H9 (cell line): Measurements from ENCODE around the gene SIN3A. TPM values are rescaled to one million over a fixed set of nuclear protein-coding genes. Genes with fewer than 3 reads are reported as not detected.

Experiments used
- DNase-seq: peaks from one replicate; pipeline ENCODE4 v3.0.0-alpha.2; 2017
- H2AFZ ChIP-seq: one replicate; pipeline ENCODE4 v1.6.1; 2013; ENCODE audit warnings: mild to moderate bottlenecking, low read length, control low read depth, moderate library complexity
- H2AK5ac ChIP-seq: 2 replicates; pipeline ENCODE4 v1.6.1; 2013; ENCODE audit warnings: low read length, control low read depth, mixed read lengths; ENCODE audit not compliant: insufficient read length
- H2BK120ac ChIP-seq: one replicate; pipeline ENCODE4 v1.6.1; 2013; ENCODE audit warnings: low read depth, mild to moderate bottlenecking, low read length, control low read depth, inconsistent platforms; ENCODE audit not compliant: poor library complexity, severe bottlenecking
- H2BK12ac ChIP-seq: 2 replicates; pipeline ENCODE4 v1.6.1; 2013; ENCODE audit warnings: low read length, control low read depth, mixed read lengths, low read depth; ENCODE audit not compliant: insufficient read length
- H2BK15ac ChIP-seq: 2 replicates; pipeline ENCODE4 v1.6.1; 2013; ENCODE audit warnings: low read depth, low read length, control low read depth
- H2BK20ac ChIP-seq: one replicate; pipeline ENCODE4 v1.6.1; 2013; ENCODE audit warnings: low read depth, mild to moderate bottlenecking, low read length, control low read depth, inconsistent platforms; ENCODE audit not compliant: poor library complexity, severe bottlenecking
- H2BK5ac ChIP-seq: 2 replicates; pipeline ENCODE4 v1.6.1; 2013; ENCODE audit warnings: low read length, control low read depth, mixed read lengths; ENCODE audit not compliant: insufficient read length
- H3K14ac ChIP-seq: 2 replicates; pipeline ENCODE4 v1.6.1; 2013; ENCODE audit warnings: low read length, control low read depth; ENCODE audit not compliant: insufficient read depth
- H3K18ac ChIP-seq: 2 replicates; pipeline ENCODE4 v1.6.1; 2013; ENCODE audit warnings: low read depth, mild to moderate bottlenecking, mixed read lengths, low read length, control low read depth; ENCODE audit not compliant: insufficient read length
- H3K23ac ChIP-seq: 2 replicates; pipeline ENCODE4 v1.6.1; 2013; ENCODE audit warnings: low read length, control low read depth, mixed read lengths, low read depth; ENCODE audit not compliant: insufficient read length
- H3K23me2 ChIP-seq: 2 replicates; pipeline ENCODE4 v1.6.1; 2013; ENCODE audit warnings: low read depth, mild to moderate bottlenecking, mixed read lengths, low read length, control low read depth; ENCODE audit not compliant: insufficient read length, poor library complexity, severe bottlenecking
- H3K27ac ChIP-seq: 2 replicates; pipeline ENCODE4 v1.5.1; 2013; ENCODE audit warnings: low read length, control low read depth, mixed read lengths, low read depth; ENCODE audit not compliant: insufficient read length
- H3K27me3 ChIP-seq: 2 replicates; pipeline ENCODE4 v1.6.1; 2013; ENCODE audit warnings: low read length, control low read depth, inconsistent platforms; ENCODE audit not compliant: insufficient read depth
- H3K4ac ChIP-seq: 2 replicates; pipeline ENCODE4 v1.6.1; 2013; ENCODE audit warnings: low read depth, mild to moderate bottlenecking, control low read depth, inconsistent platforms, low read length, moderate library complexity
- H3K4me1 ChIP-seq: 2 replicates; pipeline ENCODE4 v1.6.1; 2013; ENCODE audit warnings: low read length, control low read depth, inconsistent platforms; ENCODE audit not compliant: insufficient read depth
- H3K4me2 ChIP-seq: 2 replicates; pipeline ENCODE4 v1.6.1; 2013; ENCODE audit warnings: low read length, control low read depth, mixed read lengths; ENCODE audit not compliant: insufficient read length, insufficient read depth
- H3K56ac ChIP-seq: 2 replicates; pipeline ENCODE4 v1.6.1; 2013; ENCODE audit warnings: low read depth, mild to moderate bottlenecking, mixed read lengths, low read length, control low read depth; ENCODE audit not compliant: insufficient read length
- H3K79me1 ChIP-seq: 2 replicates; pipeline ENCODE4 v1.6.1; 2013; ENCODE audit warnings: low read depth, mild to moderate bottlenecking, moderate library complexity, low read length, control low read depth, inconsistent platforms; ENCODE audit not compliant: insufficient read depth, poor library complexity, severe bottlenecking
- H3K79me2 ChIP-seq: 2 replicates; pipeline ENCODE4 v1.6.1; 2013; ENCODE audit warnings: low read length, control low read depth, inconsistent platforms; ENCODE audit not compliant: insufficient read depth
- H3K9ac ChIP-seq: 2 replicates; pipeline ENCODE4 v1.6.1; 2013; ENCODE audit warnings: low read length, control low read depth, mixed read lengths; ENCODE audit not compliant: insufficient read length; ENCODE audit errors: extremely low read depth
- H3K9me3 ChIP-seq: one replicate; pipeline ENCODE4 v1.6.1; 2013; ENCODE audit warnings: low read depth, low read length, inconsistent platforms; ENCODE audit not compliant: control insufficient read depth
- H3T11ph ChIP-seq: one replicate; pipeline ENCODE4 v1.6.1; 2013; ENCODE audit warnings: mild to moderate bottlenecking, low read length, control low read depth, inconsistent platforms
- H4K20me1 ChIP-seq: one replicate; pipeline ENCODE4 v1.6.1; 2013; ENCODE audit not compliant: control insufficient read depth, insufficient read length, insufficient read depth
- H4K5ac ChIP-seq: 2 replicates; pipeline ENCODE4 v1.6.1; 2013; ENCODE audit warnings: low read depth, mild to moderate bottlenecking, mixed read lengths, low read length, control low read depth; ENCODE audit not compliant: insufficient read length
- H4K8ac ChIP-seq: replicated peaks from 2 replicates; pipeline ENCODE4 v1.6.1; 2013; ENCODE audit warnings: low read length, control low read depth, mixed read lengths, low read depth; ENCODE audit not compliant: insufficient read length
- H4K91ac ChIP-seq: 2 replicates; pipeline ENCODE4 v1.6.1; 2013; ENCODE audit warnings: low read depth, mild to moderate bottlenecking, moderate library complexity, mixed read lengths, low read length, control low read depth; ENCODE audit not compliant: insufficient read length
- H3K27ac Mint-ChIP-seq, 3 experiments: 2 replicates in 2 of 3; 3 replicates in 1 of 3; pipeline ENCODE4 v1.8.0; 2020 to 2021; ENCODE audit warnings: mixed read lengths in 3 of 3, mild to moderate bottlenecking in 1 of 3, moderate library complexity in 1 of 3
- H3K27me3 Mint-ChIP-seq: 2 replicates; pipeline ENCODE4 v1.8.0; 2021; ENCODE audit warnings: low read depth, mild to moderate bottlenecking, moderate library complexity, mixed read lengths
- H3K36me3 Mint-ChIP-seq, 3 experiments: 2 replicates in 2 of 3; 3 replicates in 1 of 3; pipeline ENCODE4 v1.8.0; 2020 to 2021; ENCODE audit warnings: low read depth in 3 of 3, mixed read lengths in 3 of 3; ENCODE audit not compliant: insufficient read depth in 1 of 3
- H3K4me1 Mint-ChIP-seq, 2 experiments: 2 replicates each; pipeline ENCODE4 v1.8.0; 2020; ENCODE audit warnings: mixed read lengths in 2 of 2
- H3K4me3 Mint-ChIP-seq, 2 experiments: 2 replicates in 1 of 2; 3 replicates in 1 of 2; pipeline ENCODE4 v1.8.0; 2020 to 2021; ENCODE audit warnings: mild to moderate bottlenecking in 2 of 2, mixed read lengths in 2 of 2, moderate library complexity in 1 of 2
- H3K9me3 Mint-ChIP-seq, 2 experiments: 2 replicates in 1 of 2; 3 replicates in 1 of 2; pipeline ENCODE4 v1.8.0; 2020; ENCODE audit warnings: mild to moderate bottlenecking in 2 of 2, mixed read lengths in 2 of 2, moderate library complexity in 1 of 2
- WGBS: extraction: QIAGEN DNeasy Blood & Tissue Kit; methylation state at CpG from one replicate; pipeline ENCODE4 v1.1.7; 2013; ENCODE audit warnings: missing lambda C conversion rate, low lambda C conversion rate, mixed read lengths; ENCODE audit not compliant: insufficient read length; ENCODE audit errors: extremely low coverage; 5-methylcytosine and 5-hydroxymethylcytosine counted together
- total RNA-seq: library from RNA; stranded (reverse); gene quantifications from 2 replicates; pipeline ENCODE4 v1.2.1, GENCODE V29; 2021
- TF ChIP-seq, protein P1 (sequence below): fragments of 200-600 bp; sonication (generic); conservative IDR thresholded peaks from 3 replicates; pipeline ENCODE4 v1.8.0; 2021; ENCODE audit warnings: antibody characterized with exemption, mild to moderate bottlenecking

Gene SIN3A
- total RNA-seq, 1 experiment from 2014 or later = 102 TPM

GRCh38 chr15:75325922-75326321 lies 125.6 kb downstream of the SIN3A start:
- H2BK120ac ChIP-seq = no peak overlapping the region
- Mint-ChIP-seq H3K4me3 (no peak overlapping the region), H3K27me3 (peaks cover 21% of the 10 kb centered on the region), H3K36me3 (no peaks in the 10 kb centered on the region), H3K27ac (no peak overlapping the region), H3K9me3 (no peaks in the 10 kb centered on the region), H3K4me1 (no peaks in the 10 kb centered on the region)
- no peaks in the 10 kb centered on the region for H3K4me1 ChIP-seq
- no peak overlapping the region for H3K4ac ChIP-seq
- H2BK20ac ChIP-seq = no peak overlapping the region
- H3K27ac ChIP-seq = no peak overlapping the region
- no peak overlapping the region for H2BK15ac ChIP-seq
- H3K14ac ChIP-seq = no peak overlapping the region
- no peak overlapping the region for H2AFZ ChIP-seq
- H3K4me2 ChIP-seq = no peak overlapping the region
- H3K18ac ChIP-seq = no peak overlapping the region
- no peaks in the 10 kb centered on the region for H3K9me3 ChIP-seq
- H2AK5ac ChIP-seq = no peak overlapping the region
- no peaks in the 10 kb centered on the region for H3K79me1 ChIP-seq
- no peak overlapping the region for H4K8ac ChIP-seq
- no peak overlapping the region for H3K23ac ChIP-seq
- H2BK5ac ChIP-seq = no peak overlapping the region
- no peaks in the 10 kb centered on the region for H3K23me2 ChIP-seq
- WGBS = no CpG with 5 or more reads among the region's 4 CpGs
- no peaks in the 10 kb centered on the region for H4K20me1 ChIP-seq
- H4K91ac ChIP-seq = no peak overlapping the region
- H2BK12ac ChIP-seq = no peak overlapping the region
- no peak overlapping the region for H3K9ac ChIP-seq
- no peaks in the 10 kb centered on the region for H3K27me3 ChIP-seq
- H3T11ph ChIP-seq = no peak overlapping the region
- no peak overlapping the region for H4K5ac ChIP-seq
- H3K79me2 ChIP-seq = no peaks in the 10 kb centered on the region
- no peak for DNase-seq
- no peak overlapping the region for H3K56ac ChIP-seq
- TF ChIP-seq, protein P1, sequence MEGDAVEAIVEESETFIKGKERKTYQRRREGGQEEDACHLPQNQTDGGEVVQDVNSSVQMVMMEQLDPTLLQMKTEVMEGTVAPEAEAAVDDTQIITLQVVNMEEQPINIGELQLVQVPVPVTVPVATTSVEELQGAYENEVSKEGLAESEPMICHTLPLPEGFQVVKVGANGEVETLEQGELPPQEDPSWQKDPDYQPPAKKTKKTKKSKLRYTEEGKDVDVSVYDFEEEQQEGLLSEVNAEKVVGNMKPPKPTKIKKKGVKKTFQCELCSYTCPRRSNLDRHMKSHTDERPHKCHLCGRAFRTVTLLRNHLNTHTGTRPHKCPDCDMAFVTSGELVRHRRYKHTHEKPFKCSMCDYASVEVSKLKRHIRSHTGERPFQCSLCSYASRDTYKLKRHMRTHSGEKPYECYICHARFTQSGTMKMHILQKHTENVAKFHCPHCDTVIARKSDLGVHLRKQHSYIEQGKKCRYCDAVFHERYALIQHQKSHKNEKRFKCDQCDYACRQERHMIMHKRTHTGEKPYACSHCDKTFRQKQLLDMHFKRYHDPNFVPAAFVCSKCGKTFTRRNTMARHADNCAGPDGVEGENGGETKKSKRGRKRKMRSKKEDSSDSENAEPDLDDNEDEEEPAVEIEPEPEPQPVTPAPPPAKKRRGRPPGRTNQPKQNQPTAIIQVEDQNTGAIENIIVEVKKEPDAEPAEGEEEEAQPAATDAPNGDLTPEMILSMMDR = no peak
